Common myeloid progenitor, CD34-positive (primary cell): ENCODE results near the gene ENPP6.

Experiments
- CTCF ChIA-PET: fragments of 350-600 bp; sonication (Branson Sonifier 250); formaldehyde crosslinking; loops from one replicate; lab custom pipeline; 2021; ENCODE audit warnings: antibody characterized with exemption; lab: Charles Lee
- POLR2A ChIA-PET: fragments of 350-600 bp; sonication (Branson Sonifier 250); formaldehyde crosslinking; loops from one replicate; lab custom pipeline; 2021; ENCODE audit warnings: antibody characterized with exemption; lab: Charles Lee
- DNase-seq, 3 donors: peaks; one replicate each; pipeline versions ENCODE4 v3.0.0 to v3.0.0-alpha.2; 2013
- H3K27ac ChIP-seq, 2 experiments: 1 replicate in 1 of 2; 2 replicates in 1 of 2; pipeline ENCODE4 v1.7.0; 2013; ENCODE audit warnings: inconsistent platforms in 2 of 2, low read length in 2 of 2, mild to moderate bottlenecking in 2 of 2, low read depth in 1 of 2, moderate library complexity in 1 of 2; ENCODE audit not compliant: severe bottlenecking in 2 of 2, insufficient read depth in 1 of 2, poor library complexity in 1 of 2
- H3K27me3 ChIP-seq, 5 experiments: replicated peaks in 2 of 5; 1 replicate in 3 of 5; 2 replicates in 2 of 5; pipeline versions ENCODE4 v1.6.1 to v1.7.0; 2013; ENCODE audit warnings: low read length in 4 of 5, mild to moderate bottlenecking in 2 of 5, moderate library complexity in 2 of 5, inconsistent platforms in 1 of 5; ENCODE audit not compliant: insufficient read depth in 5 of 5, control insufficient read depth in 4 of 5
- H3K36me3 ChIP-seq, 4 experiments: 1 replicate in 2 of 4; 2 replicates in 2 of 4; pipeline versions ENCODE4 v1.6.1 to v1.7.0; 2013; ENCODE audit warnings: low read length in 3 of 4, control low read depth in 1 of 4, mild to moderate bottlenecking in 1 of 4; ENCODE audit not compliant: control insufficient read depth in 4 of 4, insufficient read depth in 4 of 4
- H3K4me1 ChIP-seq, 4 experiments: 1 replicate in 3 of 4; 2 replicates in 1 of 4; pipeline versions ENCODE4 v1.6.1 to v1.7.1; 2013; ENCODE audit warnings: low read length in 3 of 4, mild to moderate bottlenecking in 3 of 4, control low read depth in 1 of 4, inconsistent platforms in 1 of 4, moderate library complexity in 1 of 4; ENCODE audit not compliant: control insufficient read depth in 4 of 4, insufficient read depth in 4 of 4; ENCODE audit errors: control extremely low read depth in 1 of 4
- H3K4me3 ChIP-seq, 7 experiments: 1 replicate in 4 of 7; 2 replicates in 3 of 7; pipeline versions ENCODE4 v1.5.1 to v1.7.0; 2013; ENCODE audit warnings: mild to moderate bottlenecking in 7 of 7, low read length in 6 of 7, moderate library complexity in 6 of 7, inconsistent platforms in 2 of 7, low read depth in 2 of 7, control low read depth in 1 of 7; ENCODE audit not compliant: insufficient read depth in 4 of 7, control insufficient read depth in 1 of 7; ENCODE audit errors: extremely low read depth in 1 of 7
- H3K9me3 ChIP-seq, 5 experiments: 1 replicate in 4 of 5; 2 replicates in 1 of 5; pipeline versions ENCODE4 v1.6.1 to v1.7.1; 2013; ENCODE audit warnings: low read length in 4 of 5, mild to moderate bottlenecking in 2 of 5, inconsistent platforms in 1 of 5, low read depth in 1 of 5, moderate library complexity in 1 of 5; ENCODE audit not compliant: control insufficient read depth in 4 of 5, insufficient read depth in 2 of 5; ENCODE audit errors: control extremely low read depth in 1 of 5
- WGBS: methylation state at CpG from one replicate; pipeline ENCODE4 v1.1.5; 2013; ENCODE audit not compliant: insufficient coverage; 5-methylcytosine and 5-hydroxymethylcytosine counted together

Gene ENPP6

DNA sequence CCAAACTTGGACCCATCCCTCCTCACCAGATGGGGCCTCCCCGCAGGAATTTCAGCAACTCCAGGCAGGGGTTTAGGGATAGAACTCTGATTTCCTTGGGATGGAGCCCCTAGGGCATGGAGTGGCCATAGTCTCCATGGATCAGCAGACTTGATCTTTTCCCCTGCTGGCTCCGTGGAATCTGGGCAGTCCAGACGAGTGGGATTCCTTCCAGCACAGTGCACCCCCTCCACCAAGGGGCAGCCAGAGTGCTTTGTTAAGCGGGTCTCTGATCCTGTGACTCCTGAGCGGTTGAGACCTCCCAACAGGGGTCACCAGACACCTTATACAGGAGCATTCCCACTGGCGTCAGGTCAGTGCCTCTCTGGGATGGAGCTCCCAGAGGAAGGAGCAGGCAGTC lies 40.4 kb downstream of the ENPP6 start:
- H3K27ac ChIP-seq: no peak overlapping the region
- H3K4me1 ChIP-seq: no peaks in the 10 kb centered on the region
- ChIA-PET POLR2A (no interaction called here), CTCF (interaction anchor here (2.1 kb wide), 1 partner anchor 10 kb away, joined by 5 read pairs; no protein-coding TSS in a partner anchor)
- peaks cover 0 to 10% (median 0%) of the 10 kb centered on the region in 5 experiments for H3K9me3 ChIP-seq
- peaks cover 0 to 7% (median 0%) of the 10 kb centered on the region in 5 experiments for H3K27me3 ChIP-seq
- no peaks in the 10 kb centered on the region for H3K36me3 ChIP-seq
- DNase-seq: no peak
- no peak overlapping the region for H3K4me3 ChIP-seq
- WGBS: 92% methylated on average over 5 of the region's 6 CpGs

DNA sequence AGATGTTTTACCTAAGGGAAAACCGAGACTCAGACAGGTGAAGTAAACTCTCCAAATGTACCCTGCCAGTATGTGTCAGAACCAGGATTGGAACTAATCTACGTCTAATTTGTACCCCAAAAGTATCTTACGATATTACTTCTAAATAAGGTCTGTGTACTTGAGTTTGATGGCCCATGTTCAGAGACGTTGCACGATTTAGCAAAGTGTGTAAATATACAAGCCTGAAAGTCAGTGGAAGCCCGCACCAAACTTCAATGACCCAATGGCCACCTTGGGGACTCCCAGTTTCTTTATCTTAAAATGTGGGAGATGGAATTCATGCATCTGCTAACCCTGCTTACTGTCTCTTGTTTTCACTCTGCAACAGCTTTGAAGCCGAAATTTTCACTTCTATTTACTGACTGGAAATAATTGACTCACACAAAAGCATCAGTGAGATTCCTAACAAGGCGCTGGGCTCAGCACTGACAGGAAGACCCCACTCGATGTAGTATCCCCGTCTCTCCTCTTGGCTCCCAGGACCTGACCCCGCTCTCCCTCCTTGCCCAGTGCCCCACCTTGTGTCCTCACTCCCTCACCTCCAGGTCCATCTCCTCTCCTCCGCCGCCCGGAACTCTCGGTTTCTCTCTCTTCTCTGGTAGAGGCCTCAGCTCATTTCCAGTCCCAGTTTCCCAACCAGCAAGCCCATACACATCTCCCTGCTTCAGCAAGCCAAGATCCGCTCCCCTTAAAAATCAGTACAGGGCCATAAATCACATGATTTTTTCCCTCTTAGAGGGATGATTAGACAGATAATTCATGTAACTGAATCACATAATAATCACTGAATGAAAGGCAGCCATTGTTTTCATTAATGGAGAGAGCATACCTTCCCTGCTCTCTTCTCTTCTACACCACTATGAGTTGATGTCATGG lies 42.8 kb downstream of the ENPP6 start:
- Histone ChIP-seq H3K36me3 (no peaks in the 10 kb centered on the region), H3K4me3 (no peak overlapping the region), H3K27me3 (peaks cover 0 to 9% (median 0%) of the 10 kb centered on the region in 5 experiments), H3K4me1 (no peaks in the 10 kb centered on the region), H3K27ac (no peak overlapping the region), H3K9me3 (peaks cover 0 to 6% (median 0%) of the 10 kb centered on the region in 5 experiments)
- DNase-seq: no peak
- 95% methylated on average over 14 of the region's 16 CpGs for WGBS
- POLR2A ChIA-PET: no interaction called here
- CTCF ChIA-PET: no interaction called here

DNA sequence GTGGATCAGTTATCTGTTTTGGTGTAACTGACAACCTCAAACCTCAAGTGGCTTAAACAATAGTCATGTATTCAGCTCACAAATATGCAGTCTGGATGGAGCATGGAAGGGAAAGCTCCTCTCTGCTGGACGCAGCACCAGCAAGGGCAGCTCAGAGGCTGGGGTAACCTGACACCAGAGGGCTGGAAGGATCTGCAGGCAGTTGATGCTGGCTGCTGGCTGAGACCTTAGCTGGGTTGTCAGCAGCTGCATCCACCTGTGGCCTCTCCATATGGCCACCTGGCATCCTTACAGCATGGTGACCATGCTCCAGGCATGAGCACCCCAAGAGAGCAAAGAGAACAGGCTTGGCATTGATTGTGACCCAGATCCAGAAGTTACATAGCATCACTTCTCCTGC lies 46.7 kb downstream of the ENPP6 start:
- H3K9me3 ChIP-seq: no peaks in the 10 kb centered on the region
- H3K36me3 ChIP-seq: no peaks in the 10 kb centered on the region
- POLR2A ChIA-PET: no interaction called here
- WGBS: 78% methylated on average over 1 of the region's 1 CpG
- DNase-seq: no peak
- no peak overlapping the region for H3K27ac ChIP-seq
- CTCF ChIA-PET: interaction anchor here (0.6 to 7.3 kb wide), 3 partner anchors 26 to 329 kb away, joined by 3 to 41 read pairs (median 5); no protein-coding TSS in a partner anchor
- peaks cover 0 to 9% (median 2%) of the 10 kb centered on the region in 4 experiments for H3K4me1 ChIP-seq
- H3K27me3 ChIP-seq: peaks cover 0 to 26% (median 19%) of the 10 kb centered on the region in 5 experiments
- H3K4me3 ChIP-seq: no peak overlapping the region

DNA sequence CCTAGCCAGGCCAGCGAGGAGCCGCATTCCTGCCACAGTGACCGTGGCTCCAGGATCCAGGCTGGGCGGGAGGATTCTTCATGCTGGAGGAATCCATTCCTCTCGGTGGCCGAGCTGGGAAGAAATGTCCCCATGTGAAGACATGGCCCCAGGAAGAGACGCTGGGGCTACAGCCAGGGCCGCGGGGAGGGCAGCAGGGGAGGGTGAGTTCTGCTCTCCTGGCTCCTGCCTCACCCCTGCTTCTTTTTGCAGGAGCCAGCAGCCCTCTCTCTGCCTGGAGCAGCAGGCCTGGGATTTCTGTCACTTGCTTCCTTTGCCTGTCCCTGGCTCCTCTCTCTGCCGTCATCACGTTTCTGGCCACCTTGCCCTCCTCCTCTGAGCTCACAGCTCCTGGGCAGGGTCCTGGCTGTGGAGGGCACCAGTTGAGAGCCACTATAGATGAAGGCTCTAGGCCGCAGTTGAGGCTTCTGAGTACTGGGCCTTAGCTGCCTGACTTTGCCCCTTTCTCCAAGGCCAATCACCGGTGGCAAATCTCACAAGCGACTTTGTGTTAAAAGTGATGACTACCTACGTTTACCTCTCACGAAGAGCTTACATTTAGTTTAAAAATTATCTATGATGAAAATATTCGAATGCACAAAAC lies 48.3 kb downstream of the ENPP6 start:
- Histone ChIP-seq H3K36me3 (no peaks in the 10 kb centered on the region), H3K27ac (no peak overlapping the region), H3K4me3 (no peak overlapping the region), H3K4me1 (peaks cover 0 to 9% (median 2%) of the 10 kb centered on the region in 4 experiments), H3K9me3 (no peaks in the 10 kb centered on the region), H3K27me3 (peaks cover 0 to 40% (median 20%) of the 10 kb centered on the region in 5 experiments)
- WGBS: 96% methylated on average over 11 of the region's 17 CpGs
- no peak for DNase-seq
- ChIA-PET POLR2A (no interaction called here), CTCF (interaction anchor here (1.2 to 7.3 kb wide), 3 partner anchors 325 to 338 kb away, joined by 3 to 41 read pairs (median 4); no protein-coding TSS in a partner anchor)

DNA sequence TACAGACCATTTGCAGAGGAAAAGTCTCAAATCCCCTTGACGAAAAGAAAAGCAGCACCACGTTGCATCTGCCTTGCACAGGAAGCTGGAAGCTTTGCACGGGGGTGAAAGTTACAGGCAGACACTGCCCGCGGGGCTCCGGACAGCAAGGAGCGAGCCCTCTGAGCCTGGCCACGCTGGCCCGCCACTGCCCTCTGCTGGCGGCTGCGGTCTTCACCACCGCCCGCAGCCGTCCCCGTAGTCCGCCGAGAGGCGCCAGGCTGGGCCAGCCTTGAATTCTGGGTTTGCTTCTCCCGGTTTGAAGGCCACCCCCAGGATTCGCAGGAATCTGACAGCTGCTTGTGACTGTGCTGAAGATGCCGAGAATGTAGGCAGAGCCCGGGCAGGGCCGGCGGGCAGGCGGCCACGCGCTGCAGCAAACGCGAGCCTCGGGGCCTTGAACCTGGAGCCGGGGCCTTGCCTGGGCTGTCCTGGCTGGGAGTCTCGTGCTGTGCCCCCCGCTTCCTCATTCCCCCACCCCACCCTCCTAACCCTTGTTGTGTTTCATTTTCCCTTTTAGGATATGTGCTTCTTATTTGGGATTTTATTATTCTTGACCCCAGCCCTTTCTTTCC lies 49.2 kb downstream of the ENPP6 start:
- ChIA-PET POLR2A (no interaction called here), CTCF (interaction anchor here (0.8 to 7.3 kb wide), 9 partner anchors 10 to 338 kb away, joined by 3 to 41 read pairs (median 4); partner anchors contain the start of gene STOX2)
- H3K27me3 ChIP-seq: peaks cover 0 to 41% (median 20%) of the 10 kb centered on the region in 5 experiments
- under 1% methylated on average over 20 of the region's 33 CpGs for WGBS
- H3K27ac ChIP-seq: no peak overlapping the region
- H3K4me1 ChIP-seq: peaks cover 0 to 9% (median 2%) of the 10 kb centered on the region in 4 experiments
- peak overlapping the region in 3 of 7 experiments; percentile 14 to 59 (median 52) for H3K4me3 ChIP-seq
- H3K36me3 ChIP-seq: no peaks in the 10 kb centered on the region
- no peaks in the 10 kb centered on the region for H3K9me3 ChIP-seq
- peak; percentile 41 to 61 (median 54) for DNase-seq

DNA sequence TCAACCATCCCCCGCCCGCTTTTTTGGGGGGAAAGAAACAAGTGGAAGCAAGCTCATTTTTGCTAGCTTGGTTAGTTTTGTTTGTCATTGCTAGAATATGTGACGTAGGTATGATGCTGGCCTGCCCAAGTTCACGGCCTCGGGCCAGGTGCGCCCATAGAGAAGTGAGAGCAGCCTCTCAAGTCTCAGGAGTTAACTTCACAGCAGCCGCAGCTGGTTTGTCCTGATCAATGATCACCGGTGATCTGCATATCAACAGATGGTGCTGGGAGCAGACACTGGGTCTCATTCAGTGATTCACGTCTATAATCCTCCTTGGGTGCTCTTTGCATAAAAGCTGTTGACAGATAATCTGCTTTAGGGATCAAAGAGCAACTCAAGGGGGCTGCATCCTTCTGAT lies 50.1 kb downstream of the ENPP6 start:
- DNase-seq: no peak
- no peak overlapping the region for H3K4me3 ChIP-seq
- H3K27me3 ChIP-seq: peaks cover 0 to 41% (median 20%) of the 10 kb centered on the region in 5 experiments
- peaks cover 0 to 9% (median 2%) of the 10 kb centered on the region in 4 experiments for H3K4me1 ChIP-seq
- no peaks in the 10 kb centered on the region for H3K9me3 ChIP-seq
- WGBS: 69% methylated on average over 9 of the region's 9 CpGs
- POLR2A ChIA-PET: no interaction called here
- no peaks in the 10 kb centered on the region for H3K36me3 ChIP-seq
- CTCF ChIA-PET: interaction anchor here (0.7 to 7.3 kb wide), 12 partner anchors 9 to 333 kb away, joined by 3 to 41 read pairs (median 6); partner anchors contain the start of gene STOX2
- no peak overlapping the region for H3K27ac ChIP-seq
